Measurements from ENCODE around the gene EPHB3. TPM values are rescaled to one million over a fixed set of nuclear protein-coding genes. Genes with fewer than 3 reads are reported as not detected.
A peak's percentile ranks its signal among the peaks of the same experiment; 100 is the strongest.

EPHB3 gene
- total and polyA plus RNA-seq, 2 donors (not counting 3 experiments of a cell fraction or from before 2014, with no cell fraction given) = 0.01 TPM; not detected in 1

DNA sequence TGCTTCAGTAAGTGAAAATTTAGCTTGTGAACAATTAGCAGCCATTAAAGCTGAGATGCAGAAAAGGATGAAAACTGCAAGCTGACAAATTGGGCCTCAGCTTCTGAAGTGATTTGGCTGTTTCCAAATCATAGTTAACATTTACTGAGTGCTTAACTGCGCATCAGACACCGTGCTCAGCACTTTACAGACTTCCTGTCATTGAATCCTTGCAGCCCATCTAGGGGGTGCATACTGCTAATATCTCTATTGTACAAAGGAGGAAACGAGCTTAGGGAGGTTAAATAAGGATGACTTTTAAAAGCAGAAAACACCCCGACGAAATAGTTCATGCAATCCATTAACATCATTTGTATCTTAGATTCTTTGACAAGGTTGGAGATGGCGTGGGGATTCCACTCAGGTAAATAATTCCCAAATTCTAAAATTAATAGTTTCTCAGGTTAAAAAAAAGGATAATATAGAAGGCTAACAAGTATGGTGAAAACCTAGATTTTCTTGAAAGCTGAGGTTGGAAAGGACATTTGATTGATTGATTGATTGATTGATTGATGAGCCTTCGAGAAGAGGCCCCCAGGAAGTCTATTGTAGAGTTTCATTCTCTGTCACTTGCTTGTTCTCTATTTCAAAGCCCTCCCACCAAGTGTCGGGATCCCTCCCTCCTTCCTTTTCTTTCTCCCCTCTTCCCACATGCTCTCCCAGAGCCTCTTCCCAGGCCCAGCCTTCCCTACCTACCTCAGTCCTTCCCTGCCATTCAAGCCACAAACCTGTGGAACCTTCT lies 23.5 kb upstream of the EPHB3 start:
- no peaks in the 10 kb centered on the region for H3K36me3 ChIP-seq (ENCODE audit: control insufficient read depth in 2 of 2, extremely low read depth in 1 of 2, insufficient read depth in 2 of 2, low read length in 2 of 2)
- TF ChIP-seq MYC (IDR thresholded peaks at IDR 0.05; ENCODE audit: low read depth, low read length) (no peak), POLR2A (IDR thresholded peaks at IDR 0.05; ENCODE audit: low read depth, low read length) (no peak), EZH2 (IDR thresholded peaks at IDR 0.05; ENCODE audit: borderline replicate concordance, low read depth, low read length, severe bottlenecking) (no peak), JUN (IDR thresholded peaks at IDR 0.05; ENCODE audit: borderline replicate concordance, insufficient read depth, insufficient read length, low read depth) (no peak), GATA2 (IDR thresholded peaks at IDR 0.05; ENCODE audit: insufficient read depth, insufficient read length, low read depth, low read length) (no peak), POLR2AphosphoS5 (IDR thresholded peaks at IDR 0.05; ENCODE audit: insufficient read depth, low read depth, low read length) (no peak), FOS (IDR thresholded peaks at IDR 0.05; ENCODE audit: borderline replicate concordance, insufficient read depth, low read length) (no peak)
- TF ChIP-seq, protein P1, sequence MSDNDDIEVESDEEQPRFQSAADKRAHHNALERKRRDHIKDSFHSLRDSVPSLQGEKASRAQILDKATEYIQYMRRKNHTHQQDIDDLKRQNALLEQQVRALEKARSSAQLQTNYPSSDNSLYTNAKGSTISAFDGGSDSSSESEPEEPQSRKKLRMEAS (IDR thresholded peaks at IDR 0.05; ENCODE audit: insufficient read depth, insufficient read length) = no peak
- TF ChIP-seq, protein P2, sequence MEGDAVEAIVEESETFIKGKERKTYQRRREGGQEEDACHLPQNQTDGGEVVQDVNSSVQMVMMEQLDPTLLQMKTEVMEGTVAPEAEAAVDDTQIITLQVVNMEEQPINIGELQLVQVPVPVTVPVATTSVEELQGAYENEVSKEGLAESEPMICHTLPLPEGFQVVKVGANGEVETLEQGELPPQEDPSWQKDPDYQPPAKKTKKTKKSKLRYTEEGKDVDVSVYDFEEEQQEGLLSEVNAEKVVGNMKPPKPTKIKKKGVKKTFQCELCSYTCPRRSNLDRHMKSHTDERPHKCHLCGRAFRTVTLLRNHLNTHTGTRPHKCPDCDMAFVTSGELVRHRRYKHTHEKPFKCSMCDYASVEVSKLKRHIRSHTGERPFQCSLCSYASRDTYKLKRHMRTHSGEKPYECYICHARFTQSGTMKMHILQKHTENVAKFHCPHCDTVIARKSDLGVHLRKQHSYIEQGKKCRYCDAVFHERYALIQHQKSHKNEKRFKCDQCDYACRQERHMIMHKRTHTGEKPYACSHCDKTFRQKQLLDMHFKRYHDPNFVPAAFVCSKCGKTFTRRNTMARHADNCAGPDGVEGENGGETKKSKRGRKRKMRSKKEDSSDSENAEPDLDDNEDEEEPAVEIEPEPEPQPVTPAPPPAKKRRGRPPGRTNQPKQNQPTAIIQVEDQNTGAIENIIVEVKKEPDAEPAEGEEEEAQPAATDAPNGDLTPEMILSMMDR (IDR thresholded peaks at IDR 0.05; ENCODE audit: extremely low read depth in 1 of 2, insufficient read depth in 1 of 2, low read depth in 1 of 2, low read length in 2 of 2) = no peak
- DNase-seq (ENCODE audit: low read depth, low spot score) (no peak), FAIRE-seq (peak; percentile 8)
- no peak overlapping the region for H2AFZ ChIP-seq (ENCODE audit: low read depth, low read length)
- H3K9me1 ChIP-seq (replicated peaks; ENCODE audit: control insufficient read depth, extremely low read depth, insufficient read depth, low read length) = no peaks in the 10 kb centered on the region
- H3K27me3 ChIP-seq (ENCODE audit: control insufficient read depth in 2 of 2, insufficient read depth in 2 of 2, low read length in 2 of 2) = peaks cover 17 to 31% of the 10 kb centered on the region in 2 experiments
- no peak overlapping the region for H3K4me3 ChIP-seq (replicated peaks in 1 of 3; ENCODE audit: insufficient read depth in 1 of 3, low read depth in 1 of 3, low read length in 3 of 3)
- ChIA-PET POLR2A (no interaction called here), CTCF (interaction anchor here (0.7 to 11.0 kb wide), 10 partner anchors 12 to 165 kb away, joined by 3 to 266 read pairs (median 8); partner anchors contain the start of gene EPHB3)
- H3K79me2 ChIP-seq (ENCODE audit: control insufficient read depth, insufficient read depth, low read length) = no peaks in the 10 kb centered on the region
- no peak overlapping the region for H3K27ac ChIP-seq (ENCODE audit: insufficient read depth, low read depth, low read length)
- no peak overlapping the region for H3K4me2 ChIP-seq (ENCODE audit: insufficient read depth, low read length)
- no peaks in the 10 kb centered on the region for H4K20me1 ChIP-seq (replicated peaks; ENCODE audit: control insufficient read depth, extremely low read depth, insufficient read depth, low read length)
- no TSS peak for BruUV-seq (replicated peaks)
- H3K9me3 ChIP-seq (replicated peaks; ENCODE audit: control insufficient read depth, insufficient read depth, low read length) = no peaks in the 10 kb centered on the region
- intact Hi-C loops (cut with micrococcal nuclease) = no loop called here
- dilution Hi-C loops (cut with MboI; ENCODE audit: extremely low pct_ligation_motif_present, low sequenced_read_pairs) = no loop called here
- H3K4me1 ChIP-seq (ENCODE audit: control insufficient read depth, extremely low read depth, insufficient read depth, low read length) = no peaks in the 10 kb centered on the region
- no peak overlapping the region for H3K9ac ChIP-seq (replicated peaks; ENCODE audit: extremely low read depth, insufficient read depth, low read length)

Data from endothelial cell of umbilical vein (primary cell).